SK-N-SH (cell line): Measurements from ENCODE around the gene TP73. TPM values are rescaled to one million over a fixed set of nuclear protein-coding genes. Genes with fewer than 3 reads are reported as not detected.
A peak's percentile ranks its signal among the peaks of the same experiment; 100 is the strongest.

Source experiments
- CTCF ChIA-PET: fragments of 300-600, 350-600 bp; formaldehyde crosslinking; extraction: SDS; loops from one replicate; lab custom pipeline; 2021; lab: Yijun Ruan, JAX
- POLR2A ChIA-PET: fragments of 350-600 bp; sonication (Branson Sonifier 250); formaldehyde crosslinking; extraction: SDS; loops from one replicate; lab custom pipeline; 2020; ENCODE audit warnings: antibody characterized with exemption, inconsistent platforms; lab: Yijun Ruan, JAX
- DNase-seq: peaks from one replicate; pipeline ENCODE4 v3.0.0; 2012
- H2AFZ ChIP-seq: fragments of 200-600 bp; sonication (generic); 2 replicates; pipeline ENCODE4 v1.8.1; 2016; ENCODE audit warnings: antibody characterized with exemption, mild to moderate bottlenecking, low read depth
- H3F3A ChIP-seq: fragments of 200-600 bp; sonication (generic); replicated peaks from 2 replicates; pipeline ENCODE3; 2016; ENCODE audit warnings: antibody characterized with exemption, mild to moderate bottlenecking; ENCODE audit not compliant: insufficient read depth
- H3K27ac ChIP-seq, 2 experiments: fragments of 200-500 bp in 1 of 2; fragments of 200-600 bp in 1 of 2; sonication (Bioruptor generic) in 1 of 2; sonication (generic), shearing (Covaris generic) in 1 of 2; 2 replicates each; pipeline versions ENCODE4 v1.5.1 to v1.6.1; 2014 to 2016; ENCODE audit warnings: low read depth in 2 of 2, inconsistent platforms in 1 of 2, low read length in 1 of 2, mild to moderate bottlenecking in 1 of 2, mixed read lengths in 1 of 2
- H3K27me3 ChIP-seq: fragments of 200-600 bp; sonication (generic), shearing (Covaris generic); 2 replicates; pipeline ENCODE4 v1.6.1; 2016; ENCODE audit warnings: mixed run types; ENCODE audit not compliant: insufficient read depth
- H3K36me3 ChIP-seq, 2 experiments: fragments of 200-500 bp in 1 of 2; fragments of 200-600 bp in 1 of 2; sonication (Bioruptor generic) in 1 of 2; sonication (generic) in 1 of 2; replicated peaks in 1 of 2; 2 replicates each; pipeline versions ENCODE3 to v1.5.1; 2014 to 2016; ENCODE audit warnings: low read length in 1 of 2, mild to moderate bottlenecking in 1 of 2; ENCODE audit not compliant: insufficient read depth in 2 of 2, control insufficient read depth in 1 of 2
- H3K4me1 ChIP-seq, 2 experiments: fragments of 200-500 bp in 1 of 2; fragments of 200-600 bp in 1 of 2; sonication (Bioruptor generic) in 1 of 2; sonication (generic), shearing (Covaris generic) in 1 of 2; 2 replicates each; pipeline versions ENCODE4 v1.5.1 to v1.6.1; 2014 to 2016; ENCODE audit warnings: low read depth in 1 of 2, low read length in 1 of 2, mixed run types in 1 of 2; ENCODE audit not compliant: insufficient read depth in 2 of 2, control insufficient read depth in 1 of 2
- H3K4me2 ChIP-seq: fragments of 200-600 bp; sonication (generic), shearing (Covaris generic); 2 replicates; pipeline ENCODE4 v1.6.1; 2017; ENCODE audit warnings: mixed run types
- H3K4me3 ChIP-seq, 2 experiments: fragments of 200-500 bp in 1 of 2; fragments of 200-600 bp in 1 of 2; sonication (Bioruptor generic) in 1 of 2; sonication (generic), shearing (Covaris generic) in 1 of 2; 2 replicates each; pipeline versions ENCODE4 v1.5.1 to v1.8.1; 2014 to 2016; ENCODE audit warnings: low read depth in 2 of 2, inconsistent platforms in 1 of 2, low read length in 1 of 2, mild to moderate bottlenecking in 1 of 2, mixed read lengths in 1 of 2, moderate library complexity in 1 of 2
- H3K79me2 ChIP-seq: fragments of 200-600 bp; sonication (generic); 2 replicates; pipeline ENCODE4 v1.8.1; 2017; ENCODE audit warnings: mild to moderate bottlenecking; ENCODE audit not compliant: insufficient read depth
- H3K9ac ChIP-seq: fragments of 200-600 bp; sonication (generic); 2 replicates; pipeline ENCODE4 v1.6.1; 2017; ENCODE audit warnings: mixed run types
- H3K9me2 ChIP-seq: fragments of 200-600 bp; sonication (generic); 2 replicates; pipeline ENCODE4 v1.6.1; 2017; ENCODE audit warnings: mixed run types
- H3K9me3 ChIP-seq: fragments of 200-600 bp; sonication (generic); 2 replicates; pipeline ENCODE4 v1.6.1; 2017; ENCODE audit warnings: mixed run types, mild to moderate bottlenecking, moderate library complexity
- H4K20me1 ChIP-seq: fragments of 200-600 bp; sonication (generic); 2 replicates; pipeline ENCODE4 v1.6.1; 2017; ENCODE audit warnings: mild to moderate bottlenecking, mixed run types; ENCODE audit not compliant: insufficient read depth
- CHD2 ChIP-seq: fragments of 150-350 bp; IDR thresholded peaks from 2 replicates; pipeline ENCODE4 v1.6.1; 2018; ENCODE audit warnings: low read length; ENCODE audit not compliant: partially characterized antibody
- EZH2phosphoT487 ChIP-seq: fragments of 200-600 bp; sonication (generic); IDR thresholded peaks from 2 replicates; pipeline ENCODE4 v1.6.1; 2017; ENCODE audit warnings: low read depth, mixed run types, mild to moderate bottlenecking, antibody characterized with exemption, moderate library complexity, borderline replicate concordance
- FOXJ3 ChIP-seq: sonication (generic); formaldehyde crosslinking; IDR thresholded peaks from 2 replicates; pipeline ENCODE4 v1.5.1; 2020; ENCODE audit warnings: mild to moderate bottlenecking, missing genetic modification reagents
- GATA2 ChIP-seq: sonication (generic); formaldehyde crosslinking; IDR thresholded peaks from 2 replicates; pipeline ENCODE4 v1.5.0; 2020; ENCODE audit warnings: mild to moderate bottlenecking, missing genetic modification reagents
- JUND ChIP-seq: IDR thresholded peaks from 2 replicates; pipeline ENCODE4 v1.4.0; 2012
- MEF2A ChIP-seq: IDR thresholded peaks from 2 replicates; pipeline ENCODE4 v1.4.0; 2012; ENCODE audit warnings: low read depth, borderline replicate concordance
- NFIC ChIP-seq: IDR thresholded peaks from 2 replicates; pipeline ENCODE4 v1.4.0; 2012; ENCODE audit warnings: borderline replicate concordance
- RFX5 ChIP-seq: IDR thresholded peaks from 2 replicates; pipeline ENCODE4 v1.6.1; 2012; ENCODE audit warnings: mild to moderate bottlenecking, improper control_type of control experiment, low read length
- RXRA ChIP-seq: IDR thresholded peaks from 2 replicates; pipeline ENCODE4 v1.4.0; 2012; ENCODE audit warnings: low read depth, mild to moderate bottlenecking, borderline replicate concordance
- SMC3 ChIP-seq: IDR thresholded peaks from 2 replicates; pipeline ENCODE4 v1.6.1; 2012; ENCODE audit warnings: low read depth, low read length, improper control_type of control experiment
- TCF12 ChIP-seq: IDR thresholded peaks from 2 replicates; pipeline ENCODE4 v1.4.0; 2012
- ZBTB33 ChIP-seq: IDR thresholded peaks from 2 replicates; pipeline ENCODE4 v1.4.0; 2012; ENCODE audit warnings: low read depth, borderline replicate concordance
- WGBS: methylation state at CpG from one replicate; pipeline ENCODE4 v1.1.6; 2017; ENCODE audit warnings: low lambda C conversion rate; 5-methylcytosine and 5-hydroxymethylcytosine counted together
- polyA plus RNA-seq, 3 experiments: library from polyadenylated mRNA; depleted of rRNA; stranded (reverse); fragments of >200 nt; gene quantifications; 2 replicates each; pipeline ENCODE4 v1.2.3, GENCODE V29; 2012

The TP73 gene
- polyA plus RNA-seq, 1 of the 3 experiments (the other 2 are of a cell fraction) = 0.64 TPM

- no peaks in the 10 kb centered on the region for H3K9me2 ChIP-seq
- H3K9ac ChIP-seq = no peak overlapping the region
- no peak for DNase-seq
- no peak overlapping the region for H3K27ac ChIP-seq
- ChIA-PET CTCF (interaction anchor here (12.9 kb wide), 1 partner anchor 17 kb away, joined by 369 read pairs; no protein-coding TSS in a partner anchor), POLR2A (no interaction called here)
- H3K9me3 ChIP-seq = no peaks in the 10 kb centered on the region
- 78% methylated on average over 7 of the region's 10 CpGs for WGBS
- TF ChIP-seq GATA2 (no peak), MEF2A (no peak), RXRA (no peak)
- H3F3A ChIP-seq = no peaks in the 10 kb centered on the region
- H3K79me2 ChIP-seq = no peaks in the 10 kb centered on the region
- H3K4me3 ChIP-seq = no peak overlapping the region
- no peak overlapping the region for H3K4me2 ChIP-seq
- H4K20me1 ChIP-seq = no peaks in the 10 kb centered on the region
- no peaks in the 10 kb centered on the region for H3K36me3 ChIP-seq
- H3K4me1 ChIP-seq = peaks cover 0 to 50% of the 10 kb centered on the region in 2 experiments; a peak in 1 of 4 replicates
- no peak overlapping the region for H2AFZ ChIP-seq
- no peaks in the 10 kb centered on the region for H3K27me3 ChIP-seq
Measured at GRCh38 chr1:3700631-3701030, 48.3 kb downstream of the TP73 start.

- H3F3A ChIP-seq = no peaks in the 10 kb centered on the region
- no peaks in the 10 kb centered on the region for H3K79me2 ChIP-seq
- no peaks in the 10 kb centered on the region for H3K9me2 ChIP-seq
- H3K4me2 ChIP-seq = no peak overlapping the region
- H3K9me3 ChIP-seq = no peaks in the 10 kb centered on the region
- ChIA-PET CTCF (interaction anchor here (0.6 to 12.9 kb wide), 3 partner anchors 15 to 1052 kb away, joined by 3 to 369 read pairs (median 3); no protein-coding TSS in a partner anchor), POLR2A (interaction anchor here (0.6 to 1.1 kb wide), 3 partner anchors 12 to 95 kb away, joined by 3 to 4 read pairs (median 3); no protein-coding TSS in a partner anchor)
- no peaks in the 10 kb centered on the region for H4K20me1 ChIP-seq
- no peak overlapping the region; a peak in 1 of 4 replicates for H3K27ac ChIP-seq
- no peak overlapping the region for H3K4me3 ChIP-seq
- no peaks in the 10 kb centered on the region for H3K36me3 ChIP-seq
- H2AFZ ChIP-seq = no peak overlapping the region
- DNase-seq = no peak
- H3K9ac ChIP-seq = no peak overlapping the region
- TF ChIP-seq CHD2 = no peak
- TF ChIP-seq TCF12 = no peak
- no peak for TF ChIP-seq FOXJ3 (CRISPR knock-in tag)
- TF ChIP-seq ZBTB33 = no peak
- TF ChIP-seq, all 33 proteins: peak for 0
- peaks cover 0 to 32% of the 10 kb centered on the region in 2 experiments; a peak in 1 of 4 replicates for H3K4me1 ChIP-seq
- H3K27me3 ChIP-seq = no peaks in the 10 kb centered on the region
- no CpG with 5 or more reads among the region's 19 CpGs for WGBS
Measured at GRCh38 chr1:3702528-3702927, 50.2 kb downstream of the TP73 start.

GRCh38 chr1:3702990-3703728 lies 50.8 kb downstream of the TP73 start:
- Histone ChIP-seq H3K4me2 (no peak overlapping the region), H3K4me3 (no peak overlapping the region), H3K9ac (no peak overlapping the region), H4K20me1 (no peaks in the 10 kb centered on the region), H3F3A (no peaks in the 10 kb centered on the region), H3K9me3 (no peaks in the 10 kb centered on the region), H3K27ac (peak overlapping the region in 1 of 2 experiments; percentile 34; a peak in 1 of 4 replicates), H3K4me1 (peaks cover 0 to 29% of the 10 kb centered on the region in 2 experiments; a peak in 1 of 4 replicates), H3K9me2 (no peaks in the 10 kb centered on the region), H3K27me3 (no peaks in the 10 kb centered on the region), H2AFZ (no peak overlapping the region), H3K79me2 (no peaks in the 10 kb centered on the region), H3K36me3 (no peaks in the 10 kb centered on the region)
- CTCF ChIA-PET = interaction anchor here (0.7 to 12.9 kb wide), 3 partner anchors 14 to 212 kb away, joined by 3 to 369 read pairs (median 3); no protein-coding TSS in a partner anchor
- POLR2A ChIA-PET = interaction anchor here (0.6 to 1.1 kb wide), 3 partner anchors 11 to 94 kb away, joined by 3 to 4 read pairs (median 3); no protein-coding TSS in a partner anchor
- TF ChIP-seq SMC3 = no peak
- no peak for TF ChIP-seq EZH2phosphoT487
- 0 out of 2 replicates have a peak, but pooled peaks have one; percentile 37 for TF ChIP-seq GATA2
- no peak for TF ChIP-seq RFX5
- TF ChIP-seq JUND = no peak
- TF ChIP-seq NFIC = peak; percentile 36; the same call in 1 of the 2 replicates
- WGBS = 55% methylated on average over 10 of the region's 21 CpGs
- DNase-seq = peak; percentile 78
